Right renal cortex interstitium (tissue), 3 donors: ENCODE measurements around the gene FRG2C. TPM values are rescaled to one million over a fixed set of nuclear protein-coding genes. Genes with fewer than 3 reads are reported as not detected.
"Not testable (repeated sequence)": the region's sequence is repeated elsewhere in the genome, so short reads cannot be mapped to it uniquely, and the experiment has no call there.

Experiments
- DNase-seq, 3 donors: peaks; one replicate each; pipeline ENCODE4 v3.0.0-alpha.2; 2013; ENCODE audit warnings: low read depth in 3 of 3, low spot score in 2 of 3
- polyA plus RNA-seq, 3 donors: library from polyadenylated mRNA; unstranded; fragments of 120-200 nt; gene quantifications; one replicate each; pipeline ENCODE4 v1.2.1, GENCODE V29; 2013; ENCODE audit not compliant: insufficient read length in 3 of 3

The FRG2C gene
- polyA plus RNA-seq, 3 donors: not detected

DNA sequence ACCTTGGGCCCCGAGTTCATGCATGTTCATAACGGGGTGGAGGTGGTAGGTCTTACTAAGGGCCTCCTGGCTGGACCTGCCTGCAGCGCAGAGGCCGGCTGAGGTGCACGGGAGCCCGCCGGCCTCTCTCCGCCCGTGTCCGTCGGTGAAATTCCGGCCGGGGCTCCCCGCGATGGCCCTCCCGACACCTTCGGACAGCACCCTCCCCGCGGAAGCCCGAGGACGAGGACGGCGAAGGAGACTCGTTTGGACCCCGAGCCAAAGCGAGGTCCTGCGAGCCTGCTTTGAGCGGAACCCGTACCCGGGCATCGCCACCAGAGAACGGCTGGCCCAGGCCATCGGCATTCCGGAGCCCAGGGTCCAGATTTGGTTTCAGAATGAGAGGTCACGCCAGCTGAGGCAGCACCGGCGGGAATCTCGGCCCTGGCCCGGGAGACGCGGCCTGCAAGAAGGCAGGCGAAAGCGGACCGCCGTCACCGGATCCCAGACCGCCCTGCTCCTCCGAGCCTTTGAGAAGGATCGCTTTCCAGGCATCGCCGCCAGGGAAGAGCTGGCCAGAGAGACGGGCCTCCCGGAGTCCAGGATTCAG lies 4.7 kb downstream of the FRG2C start:
- DNase-seq: not testable (repeated sequence)

DNA sequence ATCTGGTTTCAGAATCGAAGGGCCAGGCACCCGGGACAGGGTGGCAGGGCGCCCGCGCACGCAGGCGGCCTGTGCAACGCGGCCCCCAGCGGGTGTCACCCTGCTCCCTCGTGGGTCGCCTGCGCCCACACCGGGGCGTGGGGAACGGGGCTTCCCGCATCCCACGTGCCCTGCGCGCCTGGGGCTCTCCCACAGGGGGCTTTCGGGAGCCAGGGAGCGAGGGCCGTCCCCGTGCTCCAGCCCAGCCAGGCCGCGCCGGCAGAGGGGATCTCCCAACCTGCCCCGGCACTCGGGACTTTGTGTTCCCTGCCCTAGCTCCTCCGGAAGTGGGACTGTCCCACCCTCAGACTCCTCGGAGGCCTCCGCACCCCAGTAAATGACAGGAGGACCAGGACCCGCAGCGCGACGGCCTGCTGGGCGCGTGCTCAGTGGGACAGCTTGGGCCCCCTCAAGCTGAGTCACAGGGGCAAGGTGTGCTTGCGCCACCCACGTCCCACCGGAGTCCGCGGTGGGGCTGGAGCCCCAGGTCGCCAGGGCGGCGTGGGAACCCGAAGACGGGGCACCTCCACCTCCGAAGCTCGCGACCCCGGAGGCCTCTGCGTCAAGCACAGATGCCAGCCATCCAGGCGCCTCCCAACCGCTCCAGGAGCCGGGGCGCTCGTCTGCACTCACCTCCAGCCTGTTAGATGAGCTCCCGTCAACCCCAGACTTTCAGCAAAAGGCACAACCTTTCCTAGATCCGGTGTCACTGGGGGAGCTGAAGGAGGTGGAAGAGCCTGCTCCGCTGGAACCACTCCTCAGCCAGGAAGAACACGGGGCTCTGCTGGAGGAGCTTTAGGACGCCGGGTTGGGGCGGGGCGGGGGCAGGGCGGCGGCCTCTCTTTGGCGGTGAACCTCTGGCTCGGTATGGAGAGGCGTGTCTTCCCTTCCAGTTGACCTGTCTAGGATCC lies 5.5 kb downstream of the FRG2C start:
- not testable (repeated sequence) for DNase-seq

DNA sequence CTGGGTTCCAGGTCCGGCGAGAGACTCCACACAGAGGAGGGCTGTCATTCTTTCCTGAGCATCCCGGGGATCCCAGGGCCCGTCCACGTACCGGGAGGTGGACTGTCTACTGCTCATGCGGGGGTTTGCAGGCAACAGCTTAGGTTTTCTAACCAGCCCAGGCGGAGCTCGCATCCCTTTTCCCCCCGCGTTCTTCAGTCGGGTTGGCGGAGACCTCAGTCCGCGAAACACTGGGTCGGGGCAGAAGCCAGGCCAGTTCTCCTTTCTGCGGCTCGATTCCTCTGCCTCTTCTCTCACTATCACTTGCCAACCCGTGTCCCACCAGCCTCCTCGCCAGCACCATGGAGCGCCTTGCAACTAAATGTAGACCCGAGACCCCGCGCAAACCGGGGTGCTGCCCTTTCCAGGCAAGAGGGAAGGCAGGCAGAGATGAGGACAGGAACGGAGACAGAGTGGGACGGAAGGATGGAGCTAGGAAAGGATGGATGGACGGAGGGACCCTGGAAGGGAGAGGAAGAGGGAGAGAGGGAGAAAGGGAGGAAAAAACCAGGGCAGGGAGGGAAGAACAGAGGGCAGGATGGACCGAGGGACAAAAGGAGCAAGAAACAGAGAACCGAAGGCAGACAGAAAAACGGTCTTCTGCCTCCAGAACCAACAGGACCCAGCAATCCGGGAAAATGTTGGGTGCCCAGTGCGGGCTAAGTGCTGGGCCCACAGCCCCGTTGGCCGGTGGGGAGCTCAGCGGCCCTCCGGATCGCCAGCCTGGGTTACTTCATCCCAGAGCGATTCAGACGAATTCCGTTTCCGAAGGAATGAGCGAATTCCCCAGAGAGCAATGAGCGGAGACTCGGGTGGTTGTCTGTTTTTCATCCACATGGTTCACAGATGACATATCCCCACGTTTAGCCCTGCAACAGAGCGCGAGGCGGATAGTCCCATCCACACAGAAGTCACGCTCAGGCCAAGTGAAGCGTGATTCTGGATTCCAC lies 6.5 kb downstream of the FRG2C start:
- not testable (repeated sequence) for DNase-seq

- DNase-seq: not testable (repeated sequence)
These were observed 7.4 kb downstream of the FRG2C start for GRCh38 chr3:75671287-75672139.

GRCh38 chr3:75672140-75672775 lies 8.1 kb downstream of the FRG2C start:
- DNase-seq: not testable (repeated sequence)

DNA sequence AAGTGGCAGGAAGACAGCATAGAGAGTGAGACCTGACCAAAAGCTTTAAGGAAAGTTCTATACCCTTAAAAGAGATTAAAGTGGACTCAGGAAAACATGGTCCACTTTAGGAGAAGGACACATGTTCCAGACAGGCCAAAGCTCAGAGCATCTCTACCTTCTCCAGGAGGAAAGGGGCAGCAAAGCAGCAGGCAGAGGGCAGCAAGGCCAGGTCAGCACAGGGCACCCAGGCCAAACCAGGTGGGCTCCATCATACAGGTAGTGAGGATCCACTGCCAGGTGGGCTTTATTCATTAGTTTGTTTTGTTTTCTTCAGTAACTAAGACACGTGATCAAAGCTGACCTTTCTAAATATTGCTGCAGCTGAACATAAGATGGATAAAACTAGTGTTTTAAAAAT lies 19.8 kb downstream of the FRG2C start:
- not testable (repeated sequence) for DNase-seq

GRCh38 chr3:75687323-75687722 lies 23.2 kb downstream of the FRG2C start:
- no peak for DNase-seq

DNA sequence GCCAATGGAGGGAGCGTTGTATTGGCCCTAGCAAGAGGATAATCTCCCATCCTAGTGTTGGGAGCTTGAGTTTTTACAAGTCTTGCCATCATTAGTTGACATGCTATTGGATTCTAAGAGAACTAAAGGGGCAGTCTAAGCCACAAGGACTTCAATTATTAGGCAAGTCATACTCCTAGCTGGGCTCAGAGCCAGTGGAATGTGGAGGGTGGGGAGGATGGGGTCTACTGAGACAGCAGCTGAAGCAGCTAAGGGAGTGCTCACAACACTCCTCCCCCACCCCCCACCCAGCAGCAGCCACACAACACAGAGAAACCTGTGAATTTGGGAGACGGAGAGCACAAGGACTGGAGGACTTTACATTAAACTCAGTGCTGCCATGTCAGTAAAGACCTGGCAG lies 27.9 kb downstream of the FRG2C start:
- DNase-seq: no peak

Other genes starting within 250 kb of the FRG2C start
- 10 to 100 TPM; 14.6 to 17.6 (median 16.3) TPM for gene ZNF717, start 121.2 kb downstream of the FRG2C start, polyA plus RNA-seq